OCI-LY3 (cell line): Measurements from ENCODE around the gene SLC50A1.

ENCODE experiments used
- CTCF ChIP-seq: fragments of 200-600, 300-600 bp; sonication (generic); IDR thresholded peaks from 2 replicates; pipeline ENCODE4 v1.5.1; 2014; ENCODE audit warnings: antibody characterized with exemption, low read length, low read depth
- EZH2phosphoT487 ChIP-seq: fragments of 200-600 bp; shearing (Covaris generic); IDR thresholded peaks from 2 replicates; pipeline ENCODE4 v1.6.1; 2018; ENCODE audit warnings: antibody characterized with exemption, mixed run types, low read depth

GRCh38 chr1:155104605-155105534 lies 30.8 kb upstream of the SLC50A1 start:
- TF ChIP-seq EZH2phosphoT487 = no peak
- TF ChIP-seq CTCF = no peak
